K562 (cell line): ENCODE data around the gene CLIC1. TPM values are rescaled to one million over a fixed set of nuclear protein-coding genes. Genes with fewer than 3 reads are reported as not detected.

Source experiments
- EHMT2 ChIP-seq: fragments of 450-650 bp; IDR thresholded peaks from 2 replicates; pipeline ENCODE4 v1.6.1; 2018; ENCODE audit warnings: antibody characterized with exemption
- HDAC1 ChIP-seq, 2 experiments: fragments of 450-650 bp; IDR thresholded peaks; 2 replicates each; pipeline ENCODE4 v1.6.1; 2016 to 2017; ENCODE audit warnings: inconsistent platforms in 1 of 2, mild to moderate bottlenecking in 1 of 2, moderate library complexity in 1 of 2
- LARP7 ChIP-seq: fragments of 450-650 bp; IDR thresholded peaks from 2 replicates; pipeline ENCODE4 v1.6.1; 2016
- SIX5 ChIP-seq, 2 experiments: IDR thresholded peaks; 2 replicates each; pipeline ENCODE4 v1.6.1; 2011; ENCODE audit warnings: low read length in 2 of 2, borderline replicate concordance in 1 of 2, low read depth in 1 of 2, mild to moderate bottlenecking in 1 of 2, moderate library complexity in 1 of 2; ENCODE audit not compliant: insufficient read depth in 1 of 2
- ZNF318 ChIP-seq, 2 experiments: fragments of 450-650 bp; IDR thresholded peaks; 2 replicates each; pipeline ENCODE4 v1.6.1; 2016; ENCODE audit warnings: mild to moderate bottlenecking in 2 of 2, borderline replicate concordance in 1 of 2, low read depth in 1 of 2, moderate library complexity in 1 of 2
- ZNF75A ChIP-seq: fragments of 450-650 bp; formaldehyde crosslinking; IDR thresholded peaks from 2 replicates; pipeline ENCODE4 v1.4.0; 2020; ENCODE audit warnings: mild to moderate bottlenecking
- polyA plus RNA-seq, 8 experiments: library from polyadenylated mRNA; depleted of rRNA in 4 of 8; stranded (reverse) in 5 of 8; unstranded in 3 of 8; fragments of >200 nt; fragmentation: Nextera tagmentation in 2 of 8; fragmentation: Illumina TruSeq in 1 of 8; extraction: Ambion mirVana in 2 of 8; extraction: Trizol in 1 of 8; gene quantifications; 2 replicates each; pipeline versions ENCODE4 v1.2.1 to v1.2.3, GENCODE V29; 2011 to 2014; ENCODE audit warnings: inconsistent platforms in 1 of 8, missing spikeins in 1 of 8
- total RNA-seq, 7 experiments: library from RNA; depleted of rRNA in 6 of 7; stranded (reverse); fragments of >200 nt in 6 of 7; fragmentation: Illumina TruSeq in 2 of 7; extraction: Trizol in 2 of 7; gene quantifications; 2 replicates each; pipeline versions ENCODE4 v1.2.1 to v1.2.3, GENCODE V29; 2011 to 2021; ENCODE audit warnings: low replicate concordance in 1 of 7
- TF ChIP-seq, protein P1 (sequence below): fragments of 450-650 bp; IDR thresholded peaks from 2 replicates; pipeline ENCODE4 v1.6.1; 2016; ENCODE audit warnings: borderline replicate concordance

CLIC1 gene
- total and polyA plus RNA-seq, 9 of the 15 experiments (the other 6 are each of a cell fraction or from before 2014, with no cell fraction given), result 1,267 to 2,419 (median 1,808) TPM

- TF ChIP-seq LARP7, result 0 out of 2 replicates have a peak, but pooled peaks have one; percentile 36
- no peak for TF ChIP-seq ZNF75A (CRISPR knock-in tag)
- 0 out of 4 replicates have a peak, but pooled peaks of 1 of the 2 experiments have one; percentile 12 for TF ChIP-seq SIX5 (IDR thresholded peaks at IDR 0.05; ENCODE audit: borderline replicate concordance in 1 of 2, insufficient read depth in 1 of 2, low read depth in 1 of 2, low read length in 2 of 2)
- TF ChIP-seq, protein P1, sequence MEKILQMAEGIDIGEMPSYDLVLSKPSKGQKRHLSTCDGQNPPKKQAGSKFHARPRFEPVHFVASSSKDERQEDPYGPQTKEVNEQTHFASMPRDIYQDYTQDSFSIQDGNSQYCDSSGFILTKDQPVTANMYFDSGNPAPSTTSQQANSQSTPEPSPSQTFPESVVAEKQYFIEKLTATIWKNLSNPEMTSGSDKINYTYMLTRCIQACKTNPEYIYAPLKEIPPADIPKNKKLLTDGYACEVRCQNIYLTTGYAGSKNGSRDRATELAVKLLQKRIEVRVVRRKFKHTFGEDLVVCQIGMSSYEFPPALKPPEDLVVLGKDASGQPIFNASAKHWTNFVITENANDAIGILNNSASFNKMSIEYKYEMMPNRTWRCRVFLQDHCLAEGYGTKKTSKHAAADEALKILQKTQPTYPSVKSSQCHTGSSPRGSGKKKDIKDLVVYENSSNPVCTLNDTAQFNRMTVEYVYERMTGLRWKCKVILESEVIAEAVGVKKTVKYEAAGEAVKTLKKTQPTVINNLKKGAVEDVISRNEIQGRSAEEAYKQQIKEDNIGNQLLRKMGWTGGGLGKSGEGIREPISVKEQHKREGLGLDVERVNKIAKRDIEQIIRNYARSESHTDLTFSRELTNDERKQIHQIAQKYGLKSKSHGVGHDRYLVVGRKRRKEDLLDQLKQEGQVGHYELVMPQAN, result peak; percentile 27; the same call in 1 of the 2 replicates
- TF ChIP-seq EHMT2, result 0 out of 2 replicates have a peak, but pooled peaks have one; percentile 22
- TF ChIP-seq HDAC1 (IDR thresholded peaks at IDR 0.05), result peak in 1 of 2 experiments; percentile 52; a peak in 2 of 4 replicates
- peak in 1 of 2 experiments; percentile 16; a peak in 1 of 4 replicates for TF ChIP-seq ZNF318 (IDR thresholded peaks at IDR 0.05; ENCODE audit: borderline replicate concordance in 1 of 2, low read depth in 1 of 2)
Observed at GRCh38 chr6:31697555-31697954, 38.8 kb downstream of the CLIC1 start (continued).
